HG03066 (cell line): Measurements from ENCODE around the gene HNRNPL.

Source experiments
- ATAC-seq: cut with Tn5 transposase; IDR thresholded peaks from one replicate; pipeline ENCODE4 v1.9.1; 2021; ENCODE audit warnings: low read depth; ENCODE audit not compliant: unreplicated experiment

Gene HNRNPL

GRCh38 chr19:38846097-38846496, 3.7 kb downstream of the HNRNPL start:
- no peak for ATAC-seq

GRCh38 chr19:38845374-38846024, 4.3 kb downstream of the HNRNPL start:
- no peak for ATAC-seq

GRCh38 chr19:38844093-38844686, 5.6 kb downstream of the HNRNPL start:
- no peak for ATAC-seq

- no peak for ATAC-seq
Observed at GRCh38 chr19:38843175-38843758, 6.5 kb downstream of the HNRNPL start.

DNA sequence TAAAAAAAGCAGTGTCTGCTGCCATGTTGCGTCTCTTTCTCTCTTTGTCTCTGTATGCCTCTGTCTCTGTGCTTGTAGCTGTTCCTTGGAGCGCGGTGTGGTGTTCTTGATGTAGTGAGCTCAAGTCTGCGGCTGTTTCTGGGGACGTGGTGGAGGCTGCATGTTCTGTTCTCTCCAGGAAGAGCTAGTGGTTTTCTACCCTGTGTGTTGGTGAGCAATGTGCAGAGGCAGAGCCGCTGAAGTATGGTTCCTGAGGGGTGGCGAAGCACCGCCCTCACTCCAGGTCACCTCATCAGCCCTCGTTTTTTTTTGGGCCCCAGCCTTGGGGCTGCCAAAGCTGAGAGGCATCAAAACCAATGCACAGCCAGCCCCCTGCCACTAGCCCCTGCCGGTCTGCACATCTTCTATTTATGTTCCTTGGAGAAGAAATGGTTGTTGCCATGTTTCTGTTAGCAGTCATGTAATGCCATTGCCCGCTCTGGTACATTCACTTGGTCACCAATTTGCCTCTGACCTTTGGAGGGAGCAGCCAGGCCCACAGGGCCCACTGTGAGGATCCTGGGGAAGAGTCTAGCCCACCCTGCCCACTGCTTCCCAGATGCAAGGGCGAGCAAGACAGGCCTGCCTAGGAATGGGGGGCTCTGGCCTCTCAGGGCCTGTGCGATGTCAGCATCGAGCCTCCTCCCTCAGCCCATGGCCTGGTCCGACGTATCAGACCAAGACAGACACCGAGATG, 7.2 kb downstream of the HNRNPL start:
- ATAC-seq = no peak

- ATAC-seq = no peak
Observed at GRCh38 chr19:38841787-38842438, 7.9 kb downstream of the HNRNPL start.

GRCh38 chr19:38841180-38841766, 8.5 kb downstream of the HNRNPL start:
- no peak for ATAC-seq

- no peak for ATAC-seq
Observed at GRCh38 chr19:38840583-38840968, 9.2 kb downstream of the HNRNPL start.

DNA sequence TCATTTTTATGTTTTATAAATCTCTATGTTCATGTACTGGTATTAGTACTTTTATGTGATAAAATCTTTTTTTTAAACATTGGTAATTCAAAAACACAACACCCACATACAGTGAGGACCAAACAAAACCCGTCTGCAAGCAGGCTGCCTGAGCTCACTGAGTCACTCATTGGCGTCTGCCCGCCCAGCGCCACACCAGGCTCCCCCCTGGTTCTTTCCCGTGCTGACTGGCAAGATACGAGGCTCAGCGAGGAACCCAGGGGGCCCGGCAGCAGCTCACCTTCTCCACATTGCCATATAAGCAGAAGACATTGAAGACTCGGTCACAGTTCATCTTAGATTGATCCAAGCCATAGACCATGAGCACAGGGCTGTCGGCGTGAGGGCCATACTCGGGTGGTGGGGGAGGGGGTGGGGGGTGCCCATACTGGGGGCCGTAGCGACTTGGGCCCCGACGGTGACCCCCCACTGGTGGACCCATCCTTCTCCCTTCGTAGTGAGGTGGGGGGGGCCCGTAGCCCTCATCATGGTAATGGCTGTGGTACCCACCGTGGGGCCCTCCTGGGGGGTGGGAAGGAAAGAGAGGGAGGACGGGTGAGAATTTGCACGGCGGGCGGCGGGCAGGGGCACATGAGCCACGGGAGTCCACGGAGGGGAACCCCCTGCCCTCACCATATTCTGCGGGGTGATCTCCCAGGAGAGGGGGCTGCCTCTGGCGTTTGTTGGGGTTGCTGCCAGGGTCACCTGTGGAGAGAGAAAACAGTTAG, 9.8 kb downstream of the HNRNPL start:
- no peak for ATAC-seq

DNA sequence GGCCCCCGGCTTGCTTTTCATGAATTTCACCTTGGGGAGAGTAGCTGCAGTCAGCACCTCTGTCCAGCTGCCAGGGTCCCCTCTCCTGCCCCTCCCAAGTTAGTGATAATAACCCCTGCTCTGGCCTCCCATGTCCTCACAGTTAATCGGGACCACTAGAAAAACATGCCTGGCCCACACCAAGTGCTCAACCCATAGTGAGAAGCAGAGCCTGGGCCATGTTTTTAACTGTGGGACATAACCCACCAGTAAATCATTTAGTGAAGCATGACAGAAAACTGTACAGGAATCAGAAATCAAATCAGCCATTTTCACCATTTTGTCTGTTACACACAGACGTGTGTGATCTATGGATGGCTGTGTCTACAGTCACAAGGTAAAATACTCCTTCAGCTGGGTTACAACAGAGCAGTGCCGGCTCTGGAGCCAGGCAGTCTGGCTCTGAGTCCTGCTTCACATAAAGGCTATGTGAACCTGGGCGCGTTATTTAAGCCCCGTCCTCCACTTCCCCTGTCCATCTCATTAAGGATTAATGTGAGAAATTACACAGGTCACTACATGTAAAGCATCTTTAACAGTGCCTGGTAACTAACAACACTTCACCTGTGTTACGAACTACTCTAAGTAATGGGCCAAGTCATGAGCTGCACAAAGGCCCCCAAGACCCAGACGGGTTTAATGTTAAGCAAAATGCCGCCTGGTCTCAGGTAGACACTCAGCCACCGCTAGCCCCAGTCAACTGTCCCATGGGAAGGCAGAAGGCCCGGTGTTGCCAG, 10.6 kb downstream of the HNRNPL start:
- no peak for ATAC-seq

- ATAC-seq = no peak
Observed at GRCh38 chr19:38838208-38838985, 11.4 kb downstream of the HNRNPL start.

DNA sequence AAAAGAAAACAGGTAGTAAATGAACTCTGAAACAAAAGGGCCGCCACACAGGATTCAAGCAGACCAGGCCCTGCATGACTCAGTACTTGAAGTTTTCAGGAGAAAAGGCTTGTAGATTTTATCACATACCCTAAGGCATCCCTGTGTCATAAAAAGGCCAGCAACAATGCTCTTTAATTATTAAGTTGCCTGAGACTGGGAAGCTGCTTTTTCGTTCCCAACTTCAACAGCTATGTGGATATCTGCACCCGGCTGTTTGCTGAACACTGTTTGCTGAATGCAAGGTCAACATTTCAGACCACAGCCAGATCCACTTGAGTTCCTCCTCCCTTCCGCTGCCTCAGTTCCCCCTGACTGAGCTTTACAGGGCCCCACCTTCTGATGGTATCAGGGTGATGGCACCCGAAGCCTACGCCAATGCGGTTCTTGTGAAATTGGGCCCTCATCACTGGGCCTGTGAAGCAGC, 12.1 kb downstream of the HNRNPL start:
- ATAC-seq = no peak

DNA sequence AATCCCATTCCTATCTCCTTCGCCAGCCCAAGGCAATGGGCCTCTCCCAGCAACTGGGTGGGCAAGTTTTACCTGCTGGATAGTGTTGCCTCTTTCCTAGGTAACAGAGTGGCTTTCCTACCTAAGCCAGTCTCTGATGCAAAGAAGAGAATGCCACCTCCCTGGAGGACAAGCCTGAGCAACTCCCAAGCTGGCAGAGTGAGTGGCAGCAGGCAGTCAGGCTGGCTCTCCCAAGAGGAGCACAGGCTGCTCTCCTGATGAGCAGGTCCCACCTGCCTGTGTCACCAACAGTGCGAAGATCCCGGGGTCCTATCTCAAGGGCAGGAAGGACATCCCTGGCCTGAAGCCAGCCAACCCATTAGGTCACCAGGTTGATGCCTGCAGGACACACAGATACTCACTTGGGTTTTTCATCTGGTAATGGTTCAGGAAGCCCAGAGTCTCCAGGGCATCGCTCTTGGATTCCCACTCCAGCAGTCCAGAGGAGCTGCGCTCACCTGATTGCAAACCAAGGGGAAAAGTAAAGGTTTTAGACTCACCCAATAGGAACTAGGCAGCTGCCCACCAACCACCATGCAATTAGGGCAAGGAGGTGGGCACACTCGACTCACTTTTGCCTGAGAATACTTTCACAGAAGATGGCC, 12.7 kb downstream of the HNRNPL start:
- no peak for ATAC-seq

GRCh38 chr19:38836159-38836982, 13.4 kb downstream of the HNRNPL start:
- ATAC-seq = no peak

DNA sequence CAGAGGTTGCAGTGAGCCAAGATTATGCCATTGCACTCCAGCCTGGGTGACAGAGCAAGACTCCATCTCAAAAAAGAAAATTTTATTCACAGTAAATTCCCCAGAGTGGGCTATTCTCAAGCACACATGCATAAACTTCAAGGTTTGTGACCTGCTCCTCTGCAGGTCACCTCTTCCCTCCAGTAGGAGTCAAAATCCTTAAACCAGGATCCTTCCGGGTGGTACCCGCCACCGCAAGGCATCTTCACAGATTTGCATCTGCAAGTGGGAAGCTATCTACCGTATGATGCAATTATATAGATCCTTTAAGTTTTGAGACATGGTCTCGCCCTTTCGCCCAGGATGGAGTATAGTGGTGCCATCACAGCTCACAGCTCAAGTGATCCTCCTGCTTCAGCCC, 15.2 kb downstream of the HNRNPL start:
- no peak for ATAC-seq

DNA sequence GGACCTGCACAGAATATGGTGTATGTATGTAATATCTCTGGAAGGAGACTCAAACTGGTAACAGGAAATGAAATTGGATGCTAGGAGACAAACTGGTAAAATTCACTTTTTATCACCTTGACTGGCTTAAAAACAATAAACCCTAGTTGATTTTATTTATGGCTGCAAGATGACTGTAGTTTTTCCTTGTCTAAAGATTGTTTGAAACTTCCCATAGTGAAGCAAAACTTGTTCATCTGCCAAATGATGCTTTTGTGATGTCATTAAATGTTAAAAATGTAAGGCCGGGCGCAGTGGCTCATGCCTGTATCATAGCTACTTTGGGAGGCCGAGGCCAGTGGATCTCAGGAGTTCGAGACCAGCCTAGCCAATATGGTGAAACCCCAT, 15.7 kb downstream of the HNRNPL start:
- ATAC-seq = no peak

GRCh38 chr19:38833092-38833425, 16.7 kb downstream of the HNRNPL start:
- no peak for ATAC-seq
